Measurements from ENCODE around the gene KCNH1.

KCNH1 gene

DNA sequence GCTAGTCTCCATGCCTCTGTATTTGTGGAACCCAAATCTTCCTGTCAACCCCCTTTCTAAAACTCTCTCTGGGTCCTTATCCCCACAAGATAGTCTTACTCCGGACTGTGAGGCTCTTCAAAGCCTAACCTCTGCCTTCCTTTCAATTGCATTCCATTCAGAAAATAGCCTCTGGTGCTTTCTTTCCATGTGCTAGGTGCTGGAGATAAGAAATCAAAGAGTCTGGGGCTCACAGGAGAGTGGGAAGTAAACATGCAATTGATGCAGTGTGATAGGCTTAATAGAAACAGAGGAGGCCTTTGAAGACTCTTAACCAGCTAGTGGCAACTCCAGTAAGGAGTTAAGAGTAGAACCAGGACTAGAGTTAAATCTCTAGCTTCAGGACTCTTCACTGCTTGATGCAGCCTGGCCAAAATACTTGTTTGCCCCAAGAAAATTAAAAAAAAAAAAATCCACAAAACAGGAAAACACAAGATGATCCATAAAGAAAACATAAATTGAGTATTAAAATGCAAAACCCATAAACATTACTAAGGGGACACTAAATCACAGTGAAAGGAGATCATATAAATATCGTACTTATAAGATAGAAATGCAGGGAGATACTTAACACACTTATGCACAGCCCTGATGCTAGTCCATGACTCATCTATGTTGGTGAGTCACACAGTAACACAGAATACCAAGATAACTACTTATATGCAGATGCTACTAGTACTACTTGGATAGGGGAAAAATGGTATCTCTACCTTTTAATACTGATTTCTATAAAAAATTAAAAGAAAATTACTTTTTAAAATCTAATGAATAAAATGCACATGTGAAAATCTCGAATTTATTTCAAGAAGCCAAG, 341.5 kb downstream of the KCNH1 start:
- no peak for DNase-seq

DNA sequence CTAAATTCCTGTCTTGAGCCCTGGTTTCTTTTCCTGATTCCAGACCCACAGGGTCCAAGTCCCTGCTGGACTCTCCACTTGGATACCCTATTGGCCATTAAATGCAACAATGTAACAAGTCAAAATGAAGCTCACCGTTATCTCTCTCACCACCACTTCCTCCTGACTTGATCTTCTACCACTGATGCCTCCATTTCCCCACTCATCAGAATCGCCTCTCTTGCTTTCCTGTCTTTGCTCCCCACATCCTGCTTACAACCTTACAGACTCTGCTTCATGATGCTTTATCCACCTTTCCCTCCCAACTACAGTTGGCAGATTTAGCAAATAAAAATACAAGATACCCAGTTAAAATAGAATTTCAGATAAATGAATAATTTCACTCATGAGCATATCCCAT, 343.8 kb downstream of the KCNH1 start:
- no peak for DNase-seq

DNA sequence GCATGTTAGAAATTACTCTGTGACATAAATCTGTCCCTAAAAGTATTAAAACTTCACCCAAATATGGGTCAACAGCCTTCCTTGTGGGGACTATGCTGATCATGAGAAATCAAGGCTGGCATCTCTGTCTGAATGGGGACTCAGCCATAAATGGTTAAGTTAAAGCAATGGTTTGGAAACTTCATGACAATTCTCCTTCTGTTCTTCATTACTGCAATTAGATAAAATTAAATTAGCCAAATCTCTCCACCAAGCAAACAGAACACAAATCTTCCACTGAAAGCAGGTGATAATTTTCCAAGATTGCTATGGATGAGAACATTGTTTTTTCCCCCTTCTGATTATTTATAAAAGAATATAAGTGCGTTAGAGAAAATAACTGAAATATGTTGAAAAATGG, 346.1 kb downstream of the KCNH1 start:
- no peak for DNase-seq

DNA sequence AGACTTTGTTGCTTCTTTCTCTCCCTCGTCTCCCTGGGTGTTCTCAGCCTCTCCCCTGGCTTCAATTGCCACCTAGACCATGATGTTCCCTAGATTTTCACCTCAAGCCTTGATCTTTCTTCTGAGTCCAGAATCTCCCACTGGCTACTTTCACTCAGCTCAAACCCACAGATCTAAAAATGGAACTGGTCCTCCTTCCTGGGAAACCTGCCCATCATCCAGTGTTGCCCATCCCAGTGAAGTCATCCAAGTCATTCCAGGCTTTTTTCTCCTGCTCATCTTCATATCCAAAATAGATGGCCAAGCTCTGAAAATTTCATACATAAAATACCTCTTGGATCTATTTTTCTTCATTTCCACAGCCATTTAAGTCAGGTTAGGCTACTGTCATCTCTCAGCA, 347.4 kb downstream of the KCNH1 start:
- DNase-seq = no peak

DNA sequence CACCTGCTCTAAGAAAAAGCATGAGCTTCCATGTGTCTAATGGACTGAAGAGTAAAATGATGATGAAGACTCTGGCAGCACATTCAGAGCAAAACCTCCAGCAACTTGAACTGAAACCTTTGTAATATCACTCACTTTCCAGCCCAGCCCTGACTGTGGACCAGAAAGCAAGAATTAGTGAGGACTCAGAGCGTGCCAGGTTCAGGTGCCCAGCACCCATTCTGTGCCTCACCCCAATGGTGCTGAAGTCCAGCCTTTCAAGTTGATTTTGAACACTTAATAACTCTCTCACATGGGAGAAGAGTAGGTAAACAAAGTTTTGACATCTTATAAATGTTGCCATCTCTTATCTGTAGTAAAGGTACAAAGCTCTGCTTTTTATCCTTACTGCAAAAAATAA, 350.0 kb downstream of the KCNH1 start:
- DNase-seq = no peak

DNA sequence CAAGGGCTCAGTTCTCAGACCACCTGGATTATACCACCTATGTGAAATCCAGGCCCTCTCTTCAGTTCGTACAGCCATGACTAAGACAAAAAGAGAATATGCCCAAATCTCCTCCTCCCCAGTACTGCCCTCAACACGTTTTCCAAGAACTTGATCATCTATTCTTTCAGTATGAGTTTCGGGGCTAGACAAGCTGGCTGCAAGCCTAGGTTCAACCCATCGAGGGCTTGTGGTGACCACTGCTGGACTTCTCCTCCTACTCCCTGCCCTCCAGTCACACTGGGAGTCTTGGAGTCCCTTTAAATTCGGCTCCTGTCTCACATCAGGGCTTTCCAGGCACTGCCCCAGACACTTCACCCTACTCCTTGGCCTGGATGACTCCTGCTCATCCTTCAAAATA, 352.3 kb downstream of the KCNH1 start:
- DNase-seq = no peak

DNA sequence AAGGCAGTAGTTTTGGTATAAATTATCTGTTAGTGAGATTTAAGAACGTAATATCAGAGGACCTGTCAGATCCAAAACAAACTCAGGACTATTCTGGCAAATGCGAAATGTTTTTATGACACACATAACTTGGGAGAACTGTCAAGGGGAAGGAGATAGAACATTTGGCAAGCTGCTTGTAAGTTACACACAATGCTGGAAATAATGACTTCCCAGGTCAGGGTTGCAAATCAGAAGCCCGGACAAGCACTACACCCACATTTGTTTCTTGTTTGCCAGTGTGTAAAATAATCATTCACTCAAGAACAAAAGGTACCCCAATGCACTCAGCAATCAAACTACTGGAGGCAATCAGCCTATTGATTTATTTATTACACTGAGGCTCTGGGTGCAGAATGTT, 354.7 kb downstream of the KCNH1 start:
- DNase-seq = no peak

DNA sequence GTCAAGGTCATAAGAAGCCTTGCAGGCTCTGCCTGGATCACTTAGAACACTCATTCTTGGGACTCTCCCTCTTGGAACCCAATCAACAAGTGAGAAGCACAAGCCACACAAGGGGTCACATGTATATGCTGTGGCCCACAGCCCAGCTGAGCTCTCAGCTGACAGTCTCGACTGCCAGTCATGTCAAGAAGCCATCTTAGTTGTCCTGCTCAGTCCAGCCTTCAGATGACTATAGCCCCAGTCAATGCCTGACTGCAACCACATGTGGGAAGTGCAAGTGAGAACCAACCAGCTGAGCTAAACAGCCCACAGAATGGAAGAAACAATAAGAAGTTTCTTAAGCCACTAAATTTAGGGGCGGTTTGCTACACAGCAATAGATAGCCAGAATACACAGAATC, 356.0 kb downstream of the KCNH1 start:
- no peak for DNase-seq

DNA sequence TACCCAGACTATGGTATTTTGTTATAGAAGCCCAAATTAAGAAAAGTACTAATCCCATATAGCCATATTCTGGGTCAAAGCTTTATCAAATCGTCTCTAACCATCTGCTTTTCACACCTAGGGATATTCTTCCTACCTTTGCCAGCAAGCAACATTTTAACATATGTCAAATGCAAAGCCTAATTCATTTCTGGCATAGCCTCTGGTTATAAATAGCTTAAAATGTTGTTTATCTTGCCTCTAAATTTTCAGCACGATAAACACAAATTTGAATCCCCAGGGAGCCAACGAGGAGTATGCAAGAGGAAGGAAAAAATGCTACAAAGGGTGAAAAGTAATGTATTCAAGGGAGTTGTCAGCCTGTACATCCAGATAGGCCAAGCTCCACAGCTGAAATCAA, 357.2 kb downstream of the KCNH1 start:
- DNase-seq = no peak

DNA sequence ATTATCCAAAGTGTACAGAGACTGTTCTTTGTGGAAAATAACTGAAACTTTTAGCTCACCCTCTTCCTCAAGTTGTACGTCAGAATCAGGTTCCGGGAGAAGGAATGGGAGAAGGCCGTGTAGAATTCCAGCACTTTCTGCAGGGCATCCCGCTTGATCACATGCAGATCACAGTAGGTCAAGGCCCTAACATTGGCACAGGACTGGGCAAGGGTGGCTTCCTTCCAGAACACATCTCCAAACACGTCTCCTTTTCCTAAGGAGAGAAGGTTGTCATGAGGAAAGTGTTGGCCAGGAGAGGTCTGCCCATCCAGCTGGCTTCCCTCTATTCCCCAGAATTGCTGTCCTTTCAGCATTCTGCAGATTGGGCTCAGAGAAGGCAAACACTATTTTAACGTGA, 358.7 kb downstream of the KCNH1 start:
- no peak for DNase-seq

DNA sequence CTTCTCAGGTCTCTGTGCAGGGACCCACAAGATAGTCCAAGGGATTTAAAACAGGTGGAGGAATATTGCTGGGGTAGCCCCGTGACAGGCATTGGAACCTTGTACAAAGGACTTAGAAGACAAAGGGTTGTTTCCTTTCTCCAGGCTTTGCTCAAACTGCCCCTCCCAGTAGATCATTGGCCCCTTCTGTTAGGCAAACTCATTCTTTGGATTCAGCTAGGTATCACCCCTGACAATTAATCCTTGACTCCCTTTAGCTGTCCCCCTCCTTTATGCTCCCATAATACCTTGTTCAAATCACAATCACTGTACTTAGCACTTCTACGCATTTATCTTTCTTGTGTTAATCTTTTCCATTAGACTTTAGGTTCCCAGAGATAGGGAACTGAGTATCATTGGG, 360.5 kb downstream of the KCNH1 start:
- DNase-seq = no peak

DNA sequence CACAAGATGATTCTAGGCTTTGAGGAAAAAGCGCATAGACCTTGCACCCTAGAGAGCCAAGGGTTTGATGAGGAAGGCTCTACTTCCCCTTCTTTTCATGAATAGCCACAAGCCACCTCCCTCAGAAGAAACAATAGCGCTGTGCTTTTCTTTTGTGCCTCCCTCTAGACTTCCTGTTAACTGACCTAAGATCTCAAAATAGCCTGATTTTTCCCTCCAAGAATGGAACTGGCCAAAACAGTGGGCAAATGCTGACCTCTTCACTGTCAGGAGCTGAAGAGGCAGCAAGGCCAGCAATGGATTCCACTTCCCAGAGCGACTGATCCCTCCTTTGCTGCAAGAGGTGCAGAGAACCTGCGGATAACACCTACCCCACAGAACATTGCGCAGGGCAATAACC, 362.8 kb downstream of the KCNH1 start:
- no peak for DNase-seq

DNA sequence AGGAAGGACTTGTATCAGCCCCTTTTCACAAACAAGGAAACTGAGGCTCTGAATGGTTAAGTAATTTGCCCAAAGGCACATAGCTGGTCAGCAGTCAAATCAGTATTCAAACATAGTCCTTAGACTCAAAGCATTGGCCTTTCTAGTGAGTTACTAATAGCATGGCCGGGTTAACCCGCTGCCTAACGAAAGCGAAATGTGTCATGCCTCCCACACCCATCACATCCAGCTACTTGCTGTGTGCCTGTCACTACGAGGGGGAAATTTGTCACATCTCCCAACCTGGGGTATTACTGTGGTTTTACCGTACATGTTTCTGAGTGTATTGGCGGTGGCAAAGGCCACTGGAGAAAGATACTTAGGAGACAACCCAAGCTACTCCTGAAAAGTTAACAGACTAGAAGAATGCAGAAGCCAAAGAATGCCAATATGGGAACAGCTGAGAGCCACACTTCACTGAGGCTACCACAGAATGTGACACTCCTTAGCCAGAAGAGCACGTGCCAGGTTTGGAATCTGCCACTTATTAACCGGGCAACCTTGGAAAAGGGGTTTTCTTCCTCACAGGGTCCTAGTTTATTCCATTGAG, 363.5 kb downstream of the KCNH1 start:
- no peak for DNase-seq

DNA sequence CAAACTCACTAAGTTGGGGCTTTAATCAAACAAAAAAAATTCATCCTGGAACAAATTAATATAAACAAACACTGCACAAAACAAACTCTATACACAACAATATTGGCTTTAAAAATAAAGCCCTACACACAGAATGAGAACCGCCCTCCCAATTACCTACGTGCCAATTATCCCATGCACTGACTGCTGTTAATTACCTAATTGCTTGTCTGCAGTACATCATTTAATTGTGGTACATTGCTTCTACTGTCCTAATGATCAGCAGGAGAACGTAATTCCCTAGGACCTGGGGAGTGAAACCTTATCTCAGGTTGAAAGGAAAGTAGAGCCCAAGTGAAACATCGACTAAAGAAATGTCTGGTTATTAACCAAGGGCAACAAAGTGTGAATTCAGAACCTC, 364.5 kb downstream of the KCNH1 start:
- no peak for DNase-seq

DNA sequence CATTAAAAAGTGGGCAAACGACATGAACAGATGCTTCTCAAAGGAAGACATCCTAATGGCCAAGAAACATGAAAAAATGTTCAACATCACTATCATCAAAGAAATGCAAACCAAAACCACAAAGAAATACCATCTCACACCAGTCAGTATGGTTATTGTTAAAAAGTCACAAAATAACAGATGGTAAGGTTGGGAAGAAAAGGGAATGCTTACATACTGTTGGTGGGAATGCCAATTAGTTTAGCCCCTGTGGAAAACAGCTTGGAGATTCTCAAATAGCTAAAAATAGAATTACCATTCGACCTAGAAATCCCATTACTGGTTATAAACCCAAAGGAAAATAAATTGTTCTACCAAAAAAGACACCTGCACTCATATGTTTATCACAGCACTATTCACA, 369.4 kb downstream of the KCNH1 start:
- DNase-seq = no peak

DNA sequence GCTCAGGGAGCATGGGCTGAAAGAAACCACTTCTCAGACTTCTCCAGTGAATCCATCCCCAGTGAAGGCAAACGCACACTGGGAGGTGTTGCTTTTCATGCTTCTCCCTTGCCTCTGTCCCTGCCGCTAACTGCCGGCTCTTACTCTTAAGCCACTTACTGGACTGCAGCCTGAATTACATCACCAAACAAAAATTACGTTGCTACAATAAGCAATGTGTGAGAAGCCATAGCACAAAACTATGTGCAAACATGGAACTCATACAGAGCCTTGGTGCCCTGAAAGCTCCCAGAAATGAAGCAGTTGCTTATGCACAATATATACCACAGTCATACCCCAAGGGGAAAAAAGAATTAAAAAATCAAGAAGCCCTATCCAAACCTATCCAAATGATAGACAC, 375.2 kb downstream of the KCNH1 start:
- no peak for DNase-seq

DNA sequence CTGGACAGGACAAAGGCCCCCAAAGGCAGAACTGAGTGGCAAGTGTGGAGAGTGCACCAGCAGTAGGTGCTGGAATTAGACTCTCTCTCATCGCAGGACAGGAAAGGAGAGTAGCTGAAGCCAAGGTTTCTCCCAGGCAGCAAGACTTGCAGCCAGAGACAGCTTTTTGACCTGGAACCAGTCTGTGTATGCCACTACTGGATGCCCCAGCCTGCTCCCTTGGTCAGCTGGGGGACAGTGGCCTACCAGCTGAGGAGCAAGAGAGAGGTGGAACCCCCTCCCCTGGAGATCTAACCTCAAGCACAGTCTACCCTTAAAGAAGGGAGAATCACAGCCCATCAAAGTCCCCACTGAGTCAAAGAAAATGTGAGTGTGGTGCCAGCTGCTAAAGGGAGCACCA, 375.7 kb downstream of the KCNH1 start:
- no peak for DNase-seq

DNA sequence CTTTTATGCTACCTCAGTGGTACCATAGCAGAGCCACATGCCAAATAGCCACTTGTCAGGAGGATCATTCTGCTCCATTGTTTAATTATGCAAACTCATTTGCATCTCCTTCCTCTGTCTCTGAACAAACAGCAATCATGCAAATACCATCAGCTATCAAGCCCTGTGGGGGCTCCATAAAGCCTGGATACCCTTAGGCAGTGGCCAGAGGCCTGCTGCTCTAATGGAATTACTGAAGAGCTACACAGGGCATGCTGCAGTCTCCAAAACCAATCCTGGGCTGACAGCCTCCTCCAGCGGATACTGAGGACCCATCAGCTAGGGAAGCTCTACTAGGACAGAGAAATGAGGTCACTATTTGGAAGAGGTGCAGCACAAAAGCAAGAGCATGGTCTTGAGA, 376.3 kb downstream of the KCNH1 start:
- no peak for DNase-seq

DNA sequence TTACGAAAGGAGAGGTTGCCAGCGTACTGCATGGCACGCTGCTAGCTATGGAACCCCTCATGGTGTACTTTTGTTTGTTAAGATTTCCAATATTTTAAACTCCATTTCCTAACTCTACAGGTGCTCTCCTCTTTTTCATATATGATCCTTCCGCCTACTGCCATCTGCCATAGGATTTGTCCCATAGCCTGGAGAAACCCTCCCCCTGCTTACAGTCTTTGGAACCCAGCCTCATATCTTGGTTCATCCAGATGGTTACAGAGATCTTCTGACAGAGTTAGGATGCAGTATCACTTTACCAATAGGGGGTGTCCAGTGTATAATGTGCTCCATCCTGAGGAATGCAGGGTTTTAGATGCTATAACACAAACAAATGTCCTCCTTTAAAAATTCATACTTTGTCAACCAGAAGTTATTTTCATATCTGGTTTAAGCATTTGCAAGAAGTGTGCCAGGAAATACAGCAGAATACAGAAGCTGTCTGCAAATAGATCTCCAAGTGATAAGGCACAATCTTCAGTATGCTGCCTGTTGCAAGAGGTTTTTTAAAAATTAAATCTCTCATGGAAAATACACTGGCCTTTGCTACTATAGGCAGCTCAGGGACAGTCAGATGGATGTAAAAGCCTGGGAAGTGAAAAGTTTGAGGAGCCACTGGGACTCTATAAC, 377.8 kb downstream of the KCNH1 start:
- DNase-seq = no peak

DNA sequence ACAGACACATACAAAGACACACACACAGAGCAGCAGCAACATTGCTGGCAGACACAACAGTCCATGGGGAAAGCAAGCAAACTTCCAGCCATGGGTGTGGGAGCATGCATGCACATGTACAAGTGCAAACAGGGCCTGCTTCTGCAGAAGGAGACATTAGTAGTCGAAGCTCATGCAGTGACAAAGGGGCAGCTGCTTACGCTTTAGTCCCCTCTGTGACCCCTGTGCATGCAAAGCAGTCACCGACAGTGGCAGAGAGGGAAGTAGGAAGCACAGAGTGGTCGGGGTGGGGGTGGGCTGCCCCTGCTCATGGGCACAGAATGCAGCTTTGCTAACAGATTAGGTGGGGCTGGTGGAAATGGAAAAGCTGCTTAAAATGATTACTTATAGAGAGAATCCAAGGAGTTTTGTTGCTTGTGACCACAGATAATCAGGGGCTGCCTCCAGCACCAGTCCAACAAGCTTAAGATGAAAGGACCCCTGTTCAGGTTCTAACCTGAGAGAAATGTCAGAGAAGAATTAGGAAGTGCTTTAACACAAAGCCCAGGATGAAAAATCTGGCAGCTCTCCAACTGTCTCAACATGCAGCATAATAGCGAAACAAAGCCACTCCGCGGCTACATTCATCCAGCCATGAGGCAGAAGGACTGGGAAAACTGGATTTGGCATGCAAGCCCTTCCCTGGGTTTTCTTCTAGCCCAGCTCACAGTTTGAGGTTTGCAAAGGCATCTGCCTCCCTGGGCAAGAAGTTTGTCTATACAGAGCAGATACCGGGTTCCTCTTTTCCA, 378.9 kb downstream of the KCNH1 start:
- no peak for DNase-seq

DNA sequence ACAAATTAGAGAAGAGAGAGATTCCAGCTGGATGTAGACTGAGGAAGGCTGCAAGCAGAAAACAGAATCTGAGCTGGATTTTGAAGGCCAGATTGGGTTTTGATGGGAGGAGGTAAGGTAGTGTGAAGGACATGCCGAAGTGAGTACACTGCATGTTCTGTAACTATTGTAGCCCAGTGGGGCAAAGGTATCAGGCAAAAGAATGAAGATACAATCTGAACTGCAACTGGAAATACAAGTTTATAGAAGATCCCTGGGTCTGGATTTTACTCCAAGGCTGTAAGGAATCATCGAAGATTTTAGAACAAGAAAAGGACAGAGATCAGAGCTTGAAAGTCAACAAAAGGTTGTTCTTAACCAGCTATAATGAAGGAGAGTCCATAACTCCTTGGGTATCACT, 382.0 kb downstream of the KCNH1 start:
- DNase-seq = no peak

DNA sequence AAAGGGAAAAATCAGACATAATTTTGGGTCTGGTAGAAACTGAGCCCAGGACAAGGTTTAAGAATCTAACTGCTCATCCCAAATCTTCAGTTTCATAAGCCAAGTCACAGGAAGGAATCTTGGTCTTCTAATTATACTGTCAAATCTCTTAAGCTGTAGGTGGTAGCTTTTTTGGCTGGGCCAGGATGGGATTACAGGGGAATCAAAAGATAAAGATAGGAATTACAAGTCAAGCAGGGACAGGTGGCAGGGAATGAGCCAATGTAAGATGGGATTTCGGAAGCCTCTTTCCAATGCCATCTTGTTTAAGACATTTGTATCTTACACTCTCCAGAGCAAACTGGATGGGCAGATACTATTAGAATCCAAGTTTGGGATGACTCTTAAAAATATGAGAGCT, 383.5 kb downstream of the KCNH1 start:
- DNase-seq = no peak

DNA sequence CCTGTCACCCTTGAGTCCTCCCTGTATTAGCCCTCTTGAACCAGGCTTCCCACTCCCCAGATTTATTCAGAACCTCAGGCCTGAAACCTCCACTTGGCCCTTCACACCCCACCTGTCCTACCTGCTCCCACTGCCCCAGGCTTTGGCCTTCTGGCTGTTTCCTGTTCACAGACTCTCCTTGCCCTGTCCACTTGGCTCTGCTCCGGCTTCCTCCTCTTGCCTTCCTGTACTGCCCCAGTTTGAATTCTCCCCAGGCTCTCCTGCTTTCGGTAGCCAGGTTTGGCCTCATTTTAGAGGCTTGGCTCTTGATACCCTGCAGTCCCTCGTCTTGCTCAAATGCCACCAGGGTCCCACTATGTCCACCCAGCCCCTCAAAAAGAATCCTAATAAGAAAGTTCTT, 385.2 kb downstream of the KCNH1 start:
- no peak for DNase-seq

DNA sequence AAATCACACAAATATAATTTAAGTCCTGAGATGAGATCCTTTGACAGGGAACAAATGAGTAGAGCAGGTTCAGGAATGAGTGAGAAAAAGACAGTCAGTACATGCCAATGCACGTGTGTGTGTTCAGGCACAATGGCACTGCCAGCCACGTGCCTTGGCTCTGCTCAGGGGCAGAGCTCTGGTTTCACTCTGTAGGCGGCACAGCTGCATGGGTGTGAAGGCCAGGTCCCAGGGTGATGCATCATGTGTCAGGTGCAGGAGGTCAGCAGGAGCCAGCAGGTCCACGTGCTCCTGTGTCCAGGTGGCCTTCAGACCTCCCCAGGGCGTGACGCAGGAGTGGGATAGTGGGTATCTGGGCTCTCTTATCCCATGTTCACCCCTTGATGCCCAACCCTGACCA, 386.1 kb downstream of the KCNH1 start:
- no peak for DNase-seq
